Liver (tissue), 3 donors: ENCODE data around the gene RASGRP3.

Experiments used
- EGR1 ChIP-seq, 2 donors: IDR thresholded peaks; 2 replicates each; pipeline ENCODE4 v1.6.1; 2016 to 2018; ENCODE audit warnings: antibody characterized with exemption in 2 of 2, low read depth in 2 of 2
- GABPA ChIP-seq, 2 donors: IDR thresholded peaks in 1 of 2; conservative IDR thresholded peaks in 1 of 2; 2 replicates each; pipeline ENCODE4 v1.6.1; 2016; ENCODE audit warnings: antibody characterized with exemption in 2 of 2, mild to moderate bottlenecking in 1 of 2, moderate library complexity in 1 of 2
- HNF4A ChIP-seq, 2 donors: conservative IDR thresholded peaks; 2 replicates each; pipeline ENCODE4 v1.6.1; 2016; ENCODE audit warnings: antibody characterized with exemption in 2 of 2, mild to moderate bottlenecking in 2 of 2
- RAD21 ChIP-seq, 2 donors: IDR thresholded peaks; 2 replicates each; pipeline ENCODE4 v1.6.1; 2016; ENCODE audit warnings: antibody characterized with exemption in 2 of 2, mild to moderate bottlenecking in 2 of 2
- RXRA ChIP-seq, 2 donors: IDR thresholded peaks; 2 replicates each; pipeline ENCODE4 v1.6.1; 2017 to 2018; ENCODE audit warnings: antibody characterized with exemption in 2 of 2, mild to moderate bottlenecking in 1 of 2
- SP1 ChIP-seq: IDR thresholded peaks from 2 replicates; pipeline ENCODE4 v1.6.1; 2018; ENCODE audit warnings: antibody characterized with exemption, mild to moderate bottlenecking
- TAF1 ChIP-seq: conservative IDR thresholded peaks from 2 replicates; pipeline ENCODE4 v1.6.1; 2016; ENCODE audit warnings: antibody characterized with exemption, mild to moderate bottlenecking
- YY1 ChIP-seq: IDR thresholded peaks from 2 replicates; pipeline ENCODE4 v1.6.1; 2016; ENCODE audit warnings: antibody characterized with exemption, mild to moderate bottlenecking
- TF ChIP-seq, protein P1 (sequence below): fragments of 150-350 bp; IDR thresholded peaks from 2 replicates; pipeline ENCODE4 v1.5.1; 2017; ENCODE audit warnings: improper control_type of control experiment, low read depth, low read length; ENCODE audit not compliant: missing input control
- TF ChIP-seq, protein P2 (sequence below): IDR thresholded peaks from 2 replicates; pipeline ENCODE4 v1.6.1; 2016; ENCODE audit warnings: antibody characterized with exemption, mild to moderate bottlenecking
- TF ChIP-seq, protein P3 (sequence below): IDR thresholded peaks from 2 replicates; pipeline ENCODE4 v1.6.1; 2016; ENCODE audit warnings: antibody characterized with exemption
- TF ChIP-seq, protein P4 (sequence below): IDR thresholded peaks from 2 replicates; pipeline ENCODE4 v1.6.1; 2016; ENCODE audit warnings: antibody characterized with exemption
- donor health status: healthy.
- donor health status: healthy.

DNA sequence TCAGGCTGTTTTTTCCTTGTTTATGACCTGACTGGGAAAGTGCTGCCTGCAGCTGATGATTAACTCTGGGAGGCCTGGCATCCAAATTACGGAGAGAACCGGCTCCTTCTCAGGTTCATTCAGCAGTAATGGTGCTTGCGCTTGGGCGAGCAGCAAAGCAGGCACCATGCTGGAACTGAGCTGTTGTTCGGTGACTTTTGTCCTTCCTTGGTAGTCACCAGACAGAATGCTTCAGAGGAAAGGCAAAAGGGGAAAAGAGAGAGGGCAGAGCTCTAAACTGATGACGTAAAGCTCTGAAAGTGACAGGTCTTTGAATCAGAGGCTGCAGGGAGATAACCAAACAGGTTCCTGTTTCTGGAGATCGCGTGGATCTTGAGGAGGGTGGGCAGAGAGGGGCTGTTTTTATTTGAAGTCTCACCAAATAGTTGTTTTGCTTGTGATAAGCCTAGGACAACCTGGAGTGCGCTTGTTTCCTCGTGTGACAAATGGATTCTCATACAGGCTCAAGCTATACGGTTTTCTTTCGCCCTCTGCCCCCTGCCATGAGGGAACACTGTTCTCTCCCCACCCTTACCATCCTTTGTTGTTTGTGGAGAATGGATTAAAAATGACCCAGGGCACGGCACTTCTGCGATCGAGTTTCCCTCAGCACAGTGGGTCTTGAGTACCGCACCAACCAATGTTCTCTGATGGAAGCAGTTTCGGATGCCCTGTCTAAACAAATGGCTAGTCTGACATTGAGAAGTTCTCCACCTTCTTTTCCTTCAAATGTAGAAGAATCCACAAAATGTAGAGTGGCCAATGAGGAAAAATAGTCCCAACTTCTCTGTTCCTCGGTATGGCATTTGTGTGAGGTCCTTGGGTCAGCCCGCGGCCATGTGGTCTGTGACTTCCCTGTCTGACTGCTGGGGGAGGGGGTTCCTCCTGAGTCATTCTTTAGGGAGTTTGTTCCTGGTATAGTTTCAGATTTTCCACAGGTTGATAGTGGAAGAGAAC is 1.3 kb downstream of the RASGRP3 start:
- TF ChIP-seq, protein P1, sequence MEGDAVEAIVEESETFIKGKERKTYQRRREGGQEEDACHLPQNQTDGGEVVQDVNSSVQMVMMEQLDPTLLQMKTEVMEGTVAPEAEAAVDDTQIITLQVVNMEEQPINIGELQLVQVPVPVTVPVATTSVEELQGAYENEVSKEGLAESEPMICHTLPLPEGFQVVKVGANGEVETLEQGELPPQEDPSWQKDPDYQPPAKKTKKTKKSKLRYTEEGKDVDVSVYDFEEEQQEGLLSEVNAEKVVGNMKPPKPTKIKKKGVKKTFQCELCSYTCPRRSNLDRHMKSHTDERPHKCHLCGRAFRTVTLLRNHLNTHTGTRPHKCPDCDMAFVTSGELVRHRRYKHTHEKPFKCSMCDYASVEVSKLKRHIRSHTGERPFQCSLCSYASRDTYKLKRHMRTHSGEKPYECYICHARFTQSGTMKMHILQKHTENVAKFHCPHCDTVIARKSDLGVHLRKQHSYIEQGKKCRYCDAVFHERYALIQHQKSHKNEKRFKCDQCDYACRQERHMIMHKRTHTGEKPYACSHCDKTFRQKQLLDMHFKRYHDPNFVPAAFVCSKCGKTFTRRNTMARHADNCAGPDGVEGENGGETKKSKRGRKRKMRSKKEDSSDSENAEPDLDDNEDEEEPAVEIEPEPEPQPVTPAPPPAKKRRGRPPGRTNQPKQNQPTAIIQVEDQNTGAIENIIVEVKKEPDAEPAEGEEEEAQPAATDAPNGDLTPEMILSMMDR: no peak
- no peak for TF ChIP-seq YY1
- no peak for TF ChIP-seq RAD21 (IDR thresholded peaks at IDR 0.05)
- TF ChIP-seq, protein P2, sequence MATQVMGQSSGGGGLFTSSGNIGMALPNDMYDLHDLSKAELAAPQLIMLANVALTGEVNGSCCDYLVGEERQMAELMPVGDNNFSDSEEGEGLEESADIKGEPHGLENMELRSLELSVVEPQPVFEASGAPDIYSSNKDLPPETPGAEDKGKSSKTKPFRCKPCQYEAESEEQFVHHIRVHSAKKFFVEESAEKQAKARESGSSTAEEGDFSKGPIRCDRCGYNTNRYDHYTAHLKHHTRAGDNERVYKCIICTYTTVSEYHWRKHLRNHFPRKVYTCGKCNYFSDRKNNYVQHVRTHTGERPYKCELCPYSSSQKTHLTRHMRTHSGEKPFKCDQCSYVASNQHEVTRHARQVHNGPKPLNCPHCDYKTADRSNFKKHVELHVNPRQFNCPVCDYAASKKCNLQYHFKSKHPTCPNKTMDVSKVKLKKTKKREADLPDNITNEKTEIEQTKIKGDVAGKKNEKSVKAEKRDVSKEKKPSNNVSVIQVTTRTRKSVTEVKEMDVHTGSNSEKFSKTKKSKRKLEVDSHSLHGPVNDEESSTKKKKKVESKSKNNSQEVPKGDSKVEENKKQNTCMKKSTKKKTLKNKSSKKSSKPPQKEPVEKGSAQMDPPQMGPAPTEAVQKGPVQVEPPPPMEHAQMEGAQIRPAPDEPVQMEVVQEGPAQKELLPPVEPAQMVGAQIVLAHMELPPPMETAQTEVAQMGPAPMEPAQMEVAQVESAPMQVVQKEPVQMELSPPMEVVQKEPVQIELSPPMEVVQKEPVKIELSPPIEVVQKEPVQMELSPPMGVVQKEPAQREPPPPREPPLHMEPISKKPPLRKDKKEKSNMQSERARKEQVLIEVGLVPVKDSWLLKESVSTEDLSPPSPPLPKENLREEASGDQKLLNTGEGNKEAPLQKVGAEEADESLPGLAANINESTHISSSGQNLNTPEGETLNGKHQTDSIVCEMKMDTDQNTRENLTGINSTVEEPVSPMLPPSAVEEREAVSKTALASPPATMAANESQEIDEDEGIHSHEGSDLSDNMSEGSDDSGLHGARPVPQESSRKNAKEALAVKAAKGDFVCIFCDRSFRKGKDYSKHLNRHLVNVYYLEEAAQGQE: no peak
- no peak for TF ChIP-seq TAF1
- TF ChIP-seq GABPA (IDR thresholded peaks at IDR 0.05 in 1 of 2, conservative IDR thresholded peaks at IDR 0.05 in 1 of 2): no peak
- TF ChIP-seq, protein P3, sequence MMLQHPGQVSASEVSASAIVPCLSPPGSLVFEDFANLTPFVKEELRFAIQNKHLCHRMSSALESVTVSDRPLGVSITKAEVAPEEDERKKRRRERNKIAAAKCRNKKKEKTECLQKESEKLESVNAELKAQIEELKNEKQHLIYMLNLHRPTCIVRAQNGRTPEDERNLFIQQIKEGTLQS: no peak
- no peak for TF ChIP-seq HNF4A (conservative IDR thresholded peaks at IDR 0.05)
- TF ChIP-seq, protein P4, sequence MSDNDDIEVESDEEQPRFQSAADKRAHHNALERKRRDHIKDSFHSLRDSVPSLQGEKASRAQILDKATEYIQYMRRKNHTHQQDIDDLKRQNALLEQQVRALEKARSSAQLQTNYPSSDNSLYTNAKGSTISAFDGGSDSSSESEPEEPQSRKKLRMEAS: no peak
- TF ChIP-seq EGR1 (IDR thresholded peaks at IDR 0.05; ENCODE audit: low read depth in 2 of 2): no peak
- no peak for TF ChIP-seq SP1
- no peak for TF ChIP-seq RXRA (IDR thresholded peaks at IDR 0.05)
